ENCODE results near the gene ROBO1.

Gene ROBO1

GRCh38 chr3:78875436-78875835 lies 892.4 kb downstream of the ROBO1 start:
- no peak for DNase-seq (ENCODE audit: low read depth)

GRCh38 chr3:78873641-78874040 lies 894.2 kb downstream of the ROBO1 start:
- DNase-seq (ENCODE audit: low read depth) = no peak

GRCh38 chr3:78872195-78872594 lies 895.6 kb downstream of the ROBO1 start:
- no peak for DNase-seq (ENCODE audit: low read depth)

GRCh38 chr3:78871048-78871447 lies 896.8 kb downstream of the ROBO1 start:
- DNase-seq (ENCODE audit: low read depth) = no peak

GRCh38 chr3:78870484-78870883 lies 897.3 kb downstream of the ROBO1 start:
- DNase-seq (ENCODE audit: low read depth) = no peak

GRCh38 chr3:78868570-78868969 lies 899.2 kb downstream of the ROBO1 start:
- DNase-seq (ENCODE audit: low read depth) = no peak

GRCh38 chr3:78867409-78868372 lies 900.1 kb downstream of the ROBO1 start:
- DNase-seq (ENCODE audit: low read depth) = no peak

GRCh38 chr3:78863306-78864203 lies 904.2 kb downstream of the ROBO1 start:
- DNase-seq (ENCODE audit: low read depth) = no peak

- no peak for DNase-seq (ENCODE audit: low read depth)
Measured at GRCh38 chr3:78861156-78861555, 906.6 kb downstream of the ROBO1 start.

GRCh38 chr3:78860567-78860966 lies 907.2 kb downstream of the ROBO1 start:
- DNase-seq (ENCODE audit: low read depth) = no peak

GRCh38 chr3:78858910-78859309 lies 908.9 kb downstream of the ROBO1 start:
- DNase-seq (ENCODE audit: low read depth) = no peak

- DNase-seq (ENCODE audit: low read depth) = no peak
Measured at GRCh38 chr3:78858174-78858573, 909.6 kb downstream of the ROBO1 start.

GRCh38 chr3:78857494-78858111 lies 910.2 kb downstream of the ROBO1 start:
- DNase-seq (ENCODE audit: low read depth) = no peak

- no peak for DNase-seq (ENCODE audit: low read depth)
Measured at GRCh38 chr3:78856164-78856563, 911.6 kb downstream of the ROBO1 start.

- DNase-seq (ENCODE audit: low read depth) = no peak
Measured at GRCh38 chr3:78855190-78855589, 912.6 kb downstream of the ROBO1 start.

GRCh38 chr3:78848392-78849288 lies 919.2 kb downstream of the ROBO1 start:
- no peak for DNase-seq (ENCODE audit: low read depth)

GRCh38 chr3:78847603-78848002 lies 920.2 kb downstream of the ROBO1 start:
- no peak for DNase-seq (ENCODE audit: low read depth)

GRCh38 chr3:78847203-78847602 lies 920.6 kb downstream of the ROBO1 start:
- DNase-seq (ENCODE audit: low read depth) = no peak

GRCh38 chr3:78846718-78847117 lies 921.1 kb downstream of the ROBO1 start:
- no peak for DNase-seq (ENCODE audit: low read depth)

- no peak for DNase-seq (ENCODE audit: low read depth)
Measured at GRCh38 chr3:78845605-78846004, 922.2 kb downstream of the ROBO1 start.

GRCh38 chr3:78844307-78844706 lies 923.5 kb downstream of the ROBO1 start:
- DNase-seq (ENCODE audit: low read depth) = no peak
